Measurements from ENCODE around the gene CNNM2.
"Not testable (repeated sequence)": the region's sequence is repeated elsewhere in the genome, so short reads cannot be mapped to it uniquely, and the experiment has no call there.

Gene CNNM2

DNA sequence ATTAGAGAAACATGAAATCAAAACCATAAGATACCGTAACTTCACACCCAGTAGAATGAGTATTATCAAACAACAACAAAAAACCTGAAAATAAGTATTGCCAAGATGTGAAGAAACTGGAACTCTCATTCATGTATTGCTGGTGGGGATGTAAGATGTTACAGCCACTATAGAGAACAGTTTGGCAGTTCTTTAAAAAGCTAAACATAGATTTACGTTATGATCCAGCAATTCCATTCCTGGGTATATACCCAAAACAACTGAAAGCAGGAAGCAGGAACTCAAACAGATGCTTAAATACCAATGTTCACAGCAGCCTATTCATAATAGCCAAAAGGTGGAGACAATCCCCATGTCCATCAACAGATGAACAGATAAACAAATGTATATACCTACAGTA, 202.5 kb downstream of the CNNM2 start:
- H3K36me3 ChIP-seq (ENCODE audit: insufficient read depth, low read length) = no peaks in the 10 kb centered on the region
- no peak overlapping the region for H3K27ac ChIP-seq (ENCODE audit: low read depth, low read length)
- no peak overlapping the region for H3K9ac ChIP-seq (ENCODE audit: low read length)
- no peaks in the 10 kb centered on the region for H3K9me3 ChIP-seq (ENCODE audit: low read length)
- H3K4me1 ChIP-seq (ENCODE audit: insufficient read depth, low read length) = peaks cover 17% of the 10 kb centered on the region
- H3K27me3 ChIP-seq (ENCODE audit: control insufficient read depth in 1 of 2, insufficient read depth in 2 of 2, low read length in 2 of 2) = no peaks in the 10 kb centered on the region
- no peak overlapping the region for H3K4me3 ChIP-seq (ENCODE audit: low read depth in 1 of 2, low read length in 2 of 2)

DNA sequence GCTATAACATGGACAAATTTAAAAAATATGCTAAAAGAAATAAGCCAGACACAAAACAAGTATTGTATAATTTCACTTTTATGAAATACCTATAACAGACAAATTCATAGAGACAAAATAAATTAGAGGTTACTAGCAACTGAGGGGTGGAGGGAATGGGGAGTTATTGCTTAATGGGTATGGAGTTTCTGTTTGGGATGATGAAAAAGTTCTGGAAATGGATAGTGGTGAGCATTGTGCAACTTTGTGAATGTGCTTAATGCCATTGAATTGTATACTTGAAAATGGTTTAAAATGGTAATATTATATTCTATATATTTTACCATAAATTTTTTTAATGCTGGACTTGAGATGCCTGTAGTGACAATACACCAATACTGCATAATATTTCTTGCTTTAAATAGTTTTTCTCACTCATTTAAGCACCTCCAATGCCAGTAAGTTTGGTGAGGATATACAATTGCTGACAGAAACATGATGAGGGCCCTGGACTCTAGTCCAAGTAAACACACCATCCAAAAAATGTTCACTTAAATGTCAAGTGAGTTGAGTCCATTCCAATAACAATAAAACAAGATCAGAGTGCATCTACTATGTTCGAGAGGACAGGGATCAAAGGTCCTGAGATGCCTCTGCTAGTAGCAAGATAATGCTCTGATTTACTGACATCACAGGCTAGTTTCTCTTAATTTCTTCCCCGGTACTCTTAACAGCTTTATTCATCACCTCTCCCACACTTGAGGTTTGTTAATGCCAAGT, 203.1 kb downstream of the CNNM2 start:
- H3K9me3 ChIP-seq (ENCODE audit: low read length) = no peaks in the 10 kb centered on the region
- H3K4me3 ChIP-seq (ENCODE audit: low read depth in 1 of 2, low read length in 2 of 2) = no peak overlapping the region
- H3K27ac ChIP-seq (ENCODE audit: low read depth, low read length) = no peak overlapping the region
- no peak overlapping the region for H3K9ac ChIP-seq (ENCODE audit: low read length)
- H3K36me3 ChIP-seq (ENCODE audit: insufficient read depth, low read length) = no peaks in the 10 kb centered on the region
- H3K27me3 ChIP-seq (ENCODE audit: control insufficient read depth in 1 of 2, insufficient read depth in 2 of 2, low read length in 2 of 2) = no peaks in the 10 kb centered on the region
- peaks cover 17% of the 10 kb centered on the region for H3K4me1 ChIP-seq (ENCODE audit: insufficient read depth, low read length)

DNA sequence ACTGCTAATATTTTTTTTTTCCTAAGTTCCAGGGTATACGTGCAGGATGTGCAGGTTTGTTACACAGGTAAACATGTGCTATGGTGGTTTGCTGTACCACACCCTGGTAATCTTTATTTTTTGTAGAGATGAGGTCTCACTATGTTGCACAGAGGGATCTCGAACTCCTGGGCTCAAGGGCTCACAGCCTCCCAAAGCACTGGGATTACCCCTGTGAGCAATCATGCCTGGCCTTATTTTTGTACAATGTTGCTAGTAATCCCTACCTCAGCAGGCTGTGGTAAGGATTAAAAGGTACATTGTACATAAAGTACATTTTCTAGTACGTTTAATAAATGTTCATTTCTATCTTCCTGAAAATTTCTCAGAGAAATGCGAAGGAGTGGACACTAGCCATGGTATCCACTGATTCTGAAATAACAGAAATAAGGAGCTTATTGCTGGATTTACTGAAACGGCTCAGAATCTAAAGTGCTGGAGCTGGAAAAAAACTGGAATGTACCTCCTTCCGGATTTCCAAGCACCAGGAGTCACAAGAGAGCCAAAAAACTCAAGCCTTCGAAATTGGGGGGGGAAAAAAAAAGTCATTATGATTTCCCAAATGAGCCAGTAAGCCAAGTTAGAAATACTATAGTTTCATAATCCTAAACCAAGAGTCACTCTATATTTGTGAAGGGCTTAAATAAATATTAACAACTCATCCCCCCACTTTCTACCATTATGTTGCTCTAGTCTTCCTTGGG, 205.4 kb downstream of the CNNM2 start:
- Histone ChIP-seq H3K4me3 (ENCODE audit: low read depth in 1 of 2, low read length in 2 of 2) (no peak overlapping the region), H3K27me3 (ENCODE audit: control insufficient read depth in 1 of 2, insufficient read depth in 2 of 2, low read length in 2 of 2) (no peaks in the 10 kb centered on the region), H3K9ac (ENCODE audit: low read length) (no peak overlapping the region), H3K36me3 (ENCODE audit: insufficient read depth, low read length) (no peaks in the 10 kb centered on the region), H3K9me3 (ENCODE audit: low read length) (no peaks in the 10 kb centered on the region), H3K27ac (ENCODE audit: low read depth, low read length) (no peak overlapping the region), H3K4me1 (ENCODE audit: insufficient read depth, low read length) (peaks cover 17% of the 10 kb centered on the region)

DNA sequence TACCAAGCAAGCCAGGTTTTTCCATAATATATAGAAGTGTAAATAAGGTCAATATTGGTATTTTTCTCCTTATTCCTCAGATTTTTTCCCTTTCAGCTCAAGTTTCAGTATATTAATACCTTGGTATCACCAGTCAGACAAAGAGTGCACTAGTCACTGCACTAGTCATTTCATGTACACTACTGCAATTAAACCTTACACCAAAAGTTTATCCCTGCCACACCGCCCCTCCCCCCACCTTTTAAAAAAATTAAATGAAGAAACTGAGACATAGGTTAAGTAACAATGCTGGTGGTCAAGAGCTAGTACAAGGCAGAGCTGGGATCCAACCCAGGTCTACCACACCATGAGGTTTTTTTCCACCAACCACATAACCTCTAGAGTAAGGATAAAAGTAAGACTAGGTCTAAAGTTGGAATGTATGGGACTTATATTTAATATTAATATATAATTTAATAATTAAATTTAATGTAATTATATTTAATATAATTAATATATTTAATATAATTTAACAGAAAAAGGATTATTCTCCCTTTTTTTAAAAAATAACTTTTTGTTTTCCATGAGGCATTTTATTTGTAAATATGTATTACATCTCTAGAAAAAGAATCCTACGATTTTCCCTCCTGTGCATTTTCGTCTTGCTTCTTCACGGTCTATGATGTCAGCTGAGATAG, 206.5 kb downstream of the CNNM2 start:
- Histone ChIP-seq H3K4me3 (ENCODE audit: low read depth in 1 of 2, low read length in 2 of 2) (no peak overlapping the region), H3K27me3 (ENCODE audit: control insufficient read depth in 1 of 2, insufficient read depth in 2 of 2, low read length in 2 of 2) (no peaks in the 10 kb centered on the region), H3K27ac (ENCODE audit: low read depth, low read length) (no peak overlapping the region)

DNA sequence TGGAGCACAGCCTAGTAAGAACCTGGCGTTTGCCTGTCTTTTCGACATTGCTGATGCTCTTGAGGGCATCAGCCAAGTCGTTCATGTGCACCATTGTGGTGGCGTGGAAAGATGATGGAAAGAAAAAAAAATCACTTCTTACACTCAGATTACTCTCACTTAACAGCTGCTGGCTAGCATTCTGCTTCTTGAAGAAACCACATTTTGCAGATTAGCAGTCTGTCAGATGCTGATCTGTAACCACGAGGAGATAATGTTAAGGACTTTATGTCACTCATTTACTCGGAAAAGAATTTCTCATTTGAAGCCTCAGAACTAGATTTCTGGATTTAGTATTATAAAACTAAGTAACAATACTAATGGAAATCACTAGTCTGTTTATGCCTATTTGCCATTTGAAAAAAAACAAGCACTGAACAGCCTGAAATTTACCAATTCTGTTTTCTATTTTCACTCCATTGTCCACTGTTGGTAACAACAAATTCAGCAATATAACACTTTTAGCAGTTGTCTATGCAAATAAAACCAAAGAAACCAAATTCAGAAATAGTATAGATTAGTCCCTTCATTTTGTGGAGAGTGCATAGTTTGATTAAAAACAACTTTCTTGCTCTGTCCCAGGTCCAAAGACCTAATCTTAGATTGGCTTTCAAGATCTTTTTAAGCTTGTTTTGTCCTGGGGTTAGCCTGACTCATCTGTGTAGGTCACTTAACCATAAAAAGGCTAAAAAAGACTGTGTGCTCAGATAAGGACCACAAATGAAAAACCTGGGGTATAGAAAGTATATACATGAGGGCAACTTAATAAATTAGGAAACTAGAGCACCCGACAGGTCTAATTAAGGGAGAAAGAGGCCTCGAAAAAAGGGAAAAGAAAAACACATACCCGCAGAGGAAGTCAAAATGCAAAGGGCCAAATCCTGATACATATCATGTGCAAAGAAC, 207.5 kb downstream of the CNNM2 start:
- H3K9me3 ChIP-seq (ENCODE audit: low read length) = no peaks in the 10 kb centered on the region
- peaks cover 14% of the 10 kb centered on the region for H3K4me1 ChIP-seq (ENCODE audit: insufficient read depth, low read length)
- H3K27me3 ChIP-seq (ENCODE audit: control insufficient read depth in 1 of 2, insufficient read depth in 2 of 2, low read length in 2 of 2) = no peaks in the 10 kb centered on the region
- no peak overlapping the region for H3K9ac ChIP-seq (ENCODE audit: low read length)
- no peak overlapping the region for H3K4me3 ChIP-seq (ENCODE audit: low read depth in 1 of 2, low read length in 2 of 2)
- H3K27ac ChIP-seq (ENCODE audit: low read depth, low read length) = no peak overlapping the region
- no peaks in the 10 kb centered on the region for H3K36me3 ChIP-seq (ENCODE audit: insufficient read depth, low read length)

More for the DNA sequence above, 206.5 kb downstream of the CNNM2 start:
- Histone ChIP-seq H3K4me1 (ENCODE audit: insufficient read depth, low read length) (peaks cover 17% of the 10 kb centered on the region), H3K36me3 (ENCODE audit: insufficient read depth, low read length) (no peaks in the 10 kb centered on the region), H3K9me3 (ENCODE audit: low read length) (no peaks in the 10 kb centered on the region), H3K9ac (ENCODE audit: low read length) (no peak overlapping the region)

DNA sequence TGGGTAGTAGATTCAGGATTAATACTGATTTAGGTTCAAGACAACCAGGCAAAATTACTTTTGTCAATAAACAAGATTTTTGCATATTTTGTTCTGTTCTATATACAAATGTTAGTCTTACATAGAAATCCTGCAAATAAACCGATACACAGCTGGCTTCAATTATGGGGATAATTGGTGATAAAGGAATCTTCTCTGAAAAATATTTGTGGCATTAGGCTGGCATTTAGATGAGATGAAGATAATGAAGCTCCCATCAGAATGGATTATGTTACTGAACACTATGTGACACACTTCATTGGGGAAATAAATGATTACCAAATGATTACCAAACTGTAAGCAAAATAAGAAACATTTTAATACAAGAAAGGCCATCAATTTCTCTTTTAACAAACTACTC, 209.1 kb downstream of the CNNM2 start:
- H3K4me3 ChIP-seq (ENCODE audit: low read depth in 1 of 2, low read length in 2 of 2) = no peak overlapping the region
- H3K4me1 ChIP-seq (ENCODE audit: insufficient read depth, low read length) = no peaks in the 10 kb centered on the region
- H3K9me3 ChIP-seq (ENCODE audit: low read length) = no peaks in the 10 kb centered on the region
- no peak overlapping the region for H3K27ac ChIP-seq (ENCODE audit: low read depth, low read length)
- no peaks in the 10 kb centered on the region for H3K27me3 ChIP-seq (ENCODE audit: control insufficient read depth in 1 of 2, insufficient read depth in 2 of 2, low read length in 2 of 2)
- H3K36me3 ChIP-seq (ENCODE audit: insufficient read depth, low read length) = no peaks in the 10 kb centered on the region
- no peak overlapping the region for H3K9ac ChIP-seq (ENCODE audit: low read length)

DNA sequence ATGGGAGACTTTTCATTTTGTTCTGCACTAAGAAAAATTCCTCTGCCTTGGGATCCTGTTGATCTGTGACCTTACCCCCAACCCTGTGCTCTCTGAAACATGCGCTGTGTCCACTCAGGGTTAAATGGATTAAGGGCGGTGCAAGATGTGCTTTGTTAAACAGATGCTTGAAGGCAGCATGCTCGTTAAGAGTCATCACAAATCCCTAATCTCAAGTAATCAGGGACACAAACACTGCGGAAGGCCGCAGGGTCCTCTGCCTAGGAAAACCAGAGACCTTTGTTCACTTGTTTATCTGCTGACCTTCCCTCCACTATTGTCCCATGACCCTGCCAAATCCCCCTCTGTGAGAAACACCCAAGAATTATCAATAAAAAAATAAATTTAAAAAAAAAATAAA, 212.1 kb downstream of the CNNM2 start:
- not testable (repeated sequence) for H3K9ac ChIP-seq (ENCODE audit: low read length); H3K9me3 ChIP-seq (ENCODE audit: low read length); H3K4me3 ChIP-seq (ENCODE audit: low read depth in 1 of 2, low read length in 2 of 2); H3K27ac ChIP-seq (ENCODE audit: low read depth, low read length); H3K27me3 ChIP-seq (ENCODE audit: control insufficient read depth in 1 of 2, insufficient read depth in 2 of 2, low read length in 2 of 2); H3K36me3 ChIP-seq (ENCODE audit: insufficient read depth, low read length); H3K4me1 ChIP-seq (ENCODE audit: insufficient read depth, low read length)

DNA sequence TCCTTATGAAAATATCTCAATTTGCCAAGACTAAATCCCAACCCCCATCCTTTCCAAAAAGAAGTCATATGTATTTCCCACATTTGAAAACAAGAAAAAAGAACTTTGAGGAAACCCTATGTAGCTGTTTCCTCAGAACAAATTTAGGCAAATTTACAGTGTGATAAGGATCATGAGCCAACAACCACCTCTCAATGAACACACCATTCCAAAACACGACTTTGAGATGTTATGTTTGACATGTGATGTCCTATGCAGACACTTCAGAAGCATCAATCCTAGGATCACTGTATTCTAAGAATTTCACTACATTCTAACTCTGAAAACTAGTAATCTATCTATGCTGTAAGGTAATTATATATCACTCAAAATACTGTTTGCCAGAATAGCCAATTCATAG, 212.8 kb downstream of the CNNM2 start:
- H3K27me3 ChIP-seq (ENCODE audit: control insufficient read depth in 1 of 2, insufficient read depth in 2 of 2, low read length in 2 of 2) = no peaks in the 10 kb centered on the region
- no peaks in the 10 kb centered on the region for H3K9me3 ChIP-seq (ENCODE audit: low read length)
- no peak overlapping the region for H3K4me3 ChIP-seq (ENCODE audit: low read depth in 1 of 2, low read length in 2 of 2)
- peaks cover 2% of the 10 kb centered on the region for H3K36me3 ChIP-seq (ENCODE audit: insufficient read depth, low read length)
- no peak overlapping the region for H3K27ac ChIP-seq (ENCODE audit: low read depth, low read length)
- no peak overlapping the region for H3K9ac ChIP-seq (ENCODE audit: low read length)
- H3K4me1 ChIP-seq (ENCODE audit: insufficient read depth, low read length) = no peaks in the 10 kb centered on the region

DNA sequence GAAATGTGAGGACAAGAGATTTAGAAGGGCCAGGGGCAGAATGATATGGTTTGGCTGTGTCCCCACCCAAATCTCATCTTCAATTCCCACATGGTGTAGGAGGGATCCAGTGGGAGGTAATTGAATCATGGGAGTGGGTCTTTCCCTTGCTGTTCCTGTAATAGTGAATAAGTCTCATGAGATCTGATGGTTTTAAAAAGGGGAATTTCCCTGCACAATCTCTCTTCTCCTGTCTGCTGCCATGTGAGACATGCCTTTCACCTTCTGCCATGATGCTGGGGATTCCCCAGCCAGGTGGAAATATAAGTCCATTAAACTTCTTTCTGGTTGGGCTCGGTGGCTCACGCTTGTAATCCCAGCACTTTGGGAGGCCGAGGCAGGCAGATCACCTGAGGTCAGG, 217.1 kb downstream of the CNNM2 start:
- H3K4me3 ChIP-seq (ENCODE audit: low read depth in 1 of 2, low read length in 2 of 2); H3K27ac ChIP-seq (ENCODE audit: low read depth, low read length); H3K36me3 ChIP-seq (ENCODE audit: insufficient read depth, low read length); H3K27me3 ChIP-seq (ENCODE audit: control insufficient read depth in 1 of 2, insufficient read depth in 2 of 2, low read length in 2 of 2); H3K9ac ChIP-seq (ENCODE audit: low read length); H3K4me1 ChIP-seq (ENCODE audit: insufficient read depth, low read length); H3K9me3 ChIP-seq (ENCODE audit: low read length): not testable (repeated sequence)

DNA sequence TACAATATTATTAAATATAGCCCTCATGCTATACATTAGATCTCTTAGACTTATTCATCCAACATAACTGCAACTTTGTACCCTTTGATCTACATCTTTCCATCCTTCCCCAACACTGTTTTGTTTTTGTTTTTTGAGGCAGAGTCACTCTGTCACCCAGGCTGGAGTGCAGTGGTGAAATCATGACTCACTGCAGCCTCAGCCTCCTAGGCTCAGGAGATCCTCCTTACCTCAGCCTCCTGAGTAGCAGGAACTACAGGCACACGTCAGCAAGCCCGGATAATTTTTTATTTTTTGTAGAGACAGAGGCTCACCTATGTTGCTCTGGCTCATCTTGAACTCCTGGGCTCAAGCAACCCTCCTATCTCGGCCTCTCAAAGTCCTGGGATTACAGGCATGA, 221.7 kb downstream of the CNNM2 start:
- Histone ChIP-seq H3K4me1 (ENCODE audit: insufficient read depth, low read length) (peaks cover 10% of the 10 kb centered on the region), H3K9ac (ENCODE audit: low read length) (no peak overlapping the region), H3K4me3 (ENCODE audit: low read depth in 1 of 2, low read length in 2 of 2) (no peak overlapping the region), H3K36me3 (ENCODE audit: insufficient read depth, low read length) (peaks cover 7% of the 10 kb centered on the region), H3K27me3 (ENCODE audit: control insufficient read depth in 1 of 2, insufficient read depth in 2 of 2, low read length in 2 of 2) (no peaks in the 10 kb centered on the region), H3K9me3 (ENCODE audit: low read length) (no peaks in the 10 kb centered on the region), H3K27ac (ENCODE audit: low read depth, low read length) (no peak overlapping the region)

Data from muscle layer of colon (tissue), 2 donors.